Fibroblast of mammary gland (primary cell): ENCODE data around the gene TOR4A.

Experiments
- DNase-seq: peaks from one replicate; pipeline ENCODE4 v3.0.0-alpha.2; 2010; ENCODE audit warnings: low read depth
- H3K4me3 ChIP-seq: 2 replicates; pipeline ENCODE4 v1.5.1; 2011; ENCODE audit warnings: low read depth, mild to moderate bottlenecking, low read length, moderate library complexity; ENCODE audit not compliant: control insufficient read depth
- CTCF ChIP-seq: conservative IDR thresholded peaks from 2 replicates; pipeline ENCODE4 v1.5.1; 2011; ENCODE audit warnings: low read depth, low read length, inconsistent platforms; ENCODE audit not compliant: control insufficient read depth, insufficient read depth

TOR4A gene

GRCh38 chr9:137298401-137299202 is 21.1 kb downstream of the TOR4A start:
- H3K4me3 ChIP-seq = no peak overlapping the region
- no peak for TF ChIP-seq CTCF
- no peak for DNase-seq

GRCh38 chr9:137299203-137299565 is 21.7 kb downstream of the TOR4A start:
- TF ChIP-seq CTCF = no peak
- no peak overlapping the region for H3K4me3 ChIP-seq

GRCh38 chr9:137299938-137300337 is 22.4 kb downstream of the TOR4A start:
- H3K4me3 ChIP-seq = no peak overlapping the region
- DNase-seq = no peak
- TF ChIP-seq CTCF = no peak

More at GRCh38 chr9:137299203-137299565, 21.7 kb downstream of the TOR4A start:
- DNase-seq = no peak

GRCh38 chr9:137300567-137301080 is 23.1 kb downstream of the TOR4A start:
- DNase-seq = peak; percentile 43
- no peak for TF ChIP-seq CTCF
- peak overlapping the region; percentile 10 for H3K4me3 ChIP-seq

- peak overlapping the region; percentile 10 for H3K4me3 ChIP-seq
- peak; percentile 30 for DNase-seq
These were observed 23.8 kb downstream of the TOR4A start for GRCh38 chr9:137301081-137301947.

More at GRCh38 chr9:137301081-137301947, 23.8 kb downstream of the TOR4A start:
- TF ChIP-seq CTCF = no peak
